SHP77 (cell line): ENCODE data around the gene GPM6B.
"Not testable (repeated sequence)": the region's sequence is repeated elsewhere in the genome, so short reads cannot be mapped to it uniquely, and the experiment has no call there.

ENCODE experiments used
- DNase-seq, 2 experiments: peaks; one replicate each; lab custom pipeline; 2025; lab: John Stamatoyannopoulos, UW

The GPM6B gene

GRCh38 chrX:13764281-13764680 lies 52.6 kb downstream of the GPM6B start:
- DNase-seq = no peak

- DNase-seq = no peak
These were observed 53.4 kb downstream of the GPM6B start for GRCh38 chrX:13763489-13763888.

GRCh38 chrX:13761606-13762414 lies 55.1 kb downstream of the GPM6B start:
- no peak for DNase-seq

GRCh38 chrX:13760426-13760825 lies 56.5 kb downstream of the GPM6B start:
- DNase-seq = no peak

- no peak for DNase-seq
These were observed 57.7 kb downstream of the GPM6B start for GRCh38 chrX:13759152-13759718.

- DNase-seq = no peak
These were observed 60.5 kb downstream of the GPM6B start for GRCh38 chrX:13756381-13756780.

GRCh38 chrX:13755254-13755653 lies 61.6 kb downstream of the GPM6B start:
- no peak for DNase-seq

GRCh38 chrX:13754765-13755164 lies 62.1 kb downstream of the GPM6B start:
- no peak for DNase-seq

GRCh38 chrX:13752646-13753045 lies 64.2 kb downstream of the GPM6B start:
- DNase-seq = no peak

- no peak for DNase-seq
These were observed 64.8 kb downstream of the GPM6B start for GRCh38 chrX:13752141-13752540.

GRCh38 chrX:13750812-13751211 lies 66.1 kb downstream of the GPM6B start:
- no peak for DNase-seq

- peak in 1 of 2 experiments; percentile 2 for DNase-seq
These were observed 66.7 kb downstream of the GPM6B start for GRCh38 chrX:13750204-13750603.

- no peak for DNase-seq
These were observed 68.4 kb downstream of the GPM6B start for GRCh38 chrX:13748486-13748885.

- DNase-seq = peak in 1 of 2 experiments; percentile 9
These were observed 69.1 kb downstream of the GPM6B start for GRCh38 chrX:13747836-13748235.

GRCh38 chrX:13742397-13743176 lies 74.3 kb downstream of the GPM6B start:
- no peak for DNase-seq

- DNase-seq = no peak
These were observed 75.2 kb downstream of the GPM6B start for GRCh38 chrX:13741695-13742094.

GRCh38 chrX:13734278-13735172 lies 82.4 kb downstream of the GPM6B start, which contains the start of the genes OFD1 and TRAPPC2:
OFD1 (plus strand) TSS chrX:13734748; CDS start chrX:13735072, 324 bp downstream.
TRAPPC2 (minus strand) TSS chrX:13734620; CDS start chrX:13719963, 14,657 bp downstream.
- DNase-seq = peak; percentile 79 to 82

- no peak for DNase-seq
These were observed 83.4 kb downstream of the GPM6B start for GRCh38 chrX:13733506-13733905.

- DNase-seq = no peak
These were observed 84.4 kb downstream of the GPM6B start for GRCh38 chrX:13732246-13733067.

- DNase-seq = not testable (repeated sequence)
These were observed 86.4 kb downstream of the GPM6B start for GRCh38 chrX:13730523-13730922.

GRCh38 chrX:13726583-13726982 lies 90.3 kb downstream of the GPM6B start:
- DNase-seq = not testable (repeated sequence)
